ENCODE data around the gene DHRS11. TPM values are rescaled to one million over a fixed set of nuclear protein-coding genes. Genes with fewer than 3 reads are reported as not detected.

Gene DHRS11
- polyA plus RNA-seq, 1 experiment: 8.5 TPM

DNA sequence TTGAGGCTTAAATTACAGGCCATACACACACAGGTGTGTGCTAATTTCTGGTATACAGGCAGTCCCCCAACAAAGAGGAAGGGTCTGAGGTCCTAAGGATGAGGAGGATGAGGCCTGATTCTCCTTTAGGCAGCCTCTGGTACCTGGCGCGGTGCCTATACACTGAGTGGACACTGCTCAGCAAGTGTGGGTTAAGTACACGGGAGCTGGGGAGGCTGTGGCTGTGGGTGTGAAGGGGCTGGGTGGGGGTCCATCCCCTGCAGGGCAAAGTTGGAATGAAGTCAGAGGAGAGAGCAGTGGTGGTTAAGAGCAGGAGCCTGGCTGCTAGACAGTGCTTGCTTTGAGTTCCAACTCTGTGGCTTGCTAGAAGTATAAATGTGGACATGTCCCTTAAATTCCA, 20.6 kb downstream of the DHRS11 start:
- TF ChIP-seq, protein P1, sequence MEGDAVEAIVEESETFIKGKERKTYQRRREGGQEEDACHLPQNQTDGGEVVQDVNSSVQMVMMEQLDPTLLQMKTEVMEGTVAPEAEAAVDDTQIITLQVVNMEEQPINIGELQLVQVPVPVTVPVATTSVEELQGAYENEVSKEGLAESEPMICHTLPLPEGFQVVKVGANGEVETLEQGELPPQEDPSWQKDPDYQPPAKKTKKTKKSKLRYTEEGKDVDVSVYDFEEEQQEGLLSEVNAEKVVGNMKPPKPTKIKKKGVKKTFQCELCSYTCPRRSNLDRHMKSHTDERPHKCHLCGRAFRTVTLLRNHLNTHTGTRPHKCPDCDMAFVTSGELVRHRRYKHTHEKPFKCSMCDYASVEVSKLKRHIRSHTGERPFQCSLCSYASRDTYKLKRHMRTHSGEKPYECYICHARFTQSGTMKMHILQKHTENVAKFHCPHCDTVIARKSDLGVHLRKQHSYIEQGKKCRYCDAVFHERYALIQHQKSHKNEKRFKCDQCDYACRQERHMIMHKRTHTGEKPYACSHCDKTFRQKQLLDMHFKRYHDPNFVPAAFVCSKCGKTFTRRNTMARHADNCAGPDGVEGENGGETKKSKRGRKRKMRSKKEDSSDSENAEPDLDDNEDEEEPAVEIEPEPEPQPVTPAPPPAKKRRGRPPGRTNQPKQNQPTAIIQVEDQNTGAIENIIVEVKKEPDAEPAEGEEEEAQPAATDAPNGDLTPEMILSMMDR (IDR thresholded peaks at IDR 0.05; ENCODE audit: insufficient read depth, low read depth, low read length): no peak
- no peak for DNase-seq (ENCODE audit: low read depth)
- CTCF ChIA-PET: interaction anchor here (1.1 to 2.4 kb wide), 2 partner anchors 10 to 17 kb away, joined by 5 to 17 read pairs; partner anchors contain the start of gene MRM1
- POLR2A ChIA-PET: no interaction called here
- Histone ChIP-seq H3K36me3 (ENCODE audit: control insufficient read depth, insufficient read depth, low read length) (peaks cover 4% of the 10 kb centered on the region), H3K27me3 (ENCODE audit: control insufficient read depth, insufficient read depth, low read length) (no peaks in the 10 kb centered on the region), H3K4me3 (ENCODE audit: low read depth, low read length) (no peak overlapping the region)

DNA sequence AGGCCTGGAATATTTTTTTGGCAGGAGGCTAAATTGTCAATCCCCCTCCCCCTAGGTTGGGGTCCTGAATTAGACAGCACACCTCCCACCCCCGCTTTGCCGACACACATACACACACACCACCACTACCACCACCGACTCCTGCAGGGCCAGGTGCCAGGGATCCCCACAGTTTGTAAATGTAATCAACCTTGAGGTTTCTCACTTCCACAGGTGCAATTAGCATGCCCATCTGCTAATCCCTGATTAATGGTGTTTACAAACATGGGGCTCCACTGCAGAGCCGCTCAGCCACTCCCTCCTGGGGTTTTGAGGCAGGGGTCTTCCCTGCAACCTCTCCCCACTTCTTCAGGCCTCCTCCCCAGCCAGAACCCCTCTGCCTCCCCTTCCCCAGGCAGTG, 21.5 kb downstream of the DHRS11 start:
- ChIA-PET POLR2A (no interaction called here), CTCF (interaction anchor here (2.9 to 7.3 kb wide), 3 partner anchors 10 to 16 kb away, joined by 21 to 48 read pairs (median 37); partner anchors contain the start of gene MRM1)
- Histone ChIP-seq H3K27me3 (ENCODE audit: control insufficient read depth, insufficient read depth, low read length) (no peaks in the 10 kb centered on the region), H3K36me3 (ENCODE audit: control insufficient read depth, insufficient read depth, low read length) (no peaks in the 10 kb centered on the region; the same call in 1 of the 2 replicates), H3K4me3 (ENCODE audit: low read depth, low read length) (no peak overlapping the region)
- DNase-seq (ENCODE audit: low read depth): no peak
- TF ChIP-seq, protein P1 (IDR thresholded peaks at IDR 0.05; ENCODE audit: insufficient read depth, low read depth, low read length): no peak

DNA sequence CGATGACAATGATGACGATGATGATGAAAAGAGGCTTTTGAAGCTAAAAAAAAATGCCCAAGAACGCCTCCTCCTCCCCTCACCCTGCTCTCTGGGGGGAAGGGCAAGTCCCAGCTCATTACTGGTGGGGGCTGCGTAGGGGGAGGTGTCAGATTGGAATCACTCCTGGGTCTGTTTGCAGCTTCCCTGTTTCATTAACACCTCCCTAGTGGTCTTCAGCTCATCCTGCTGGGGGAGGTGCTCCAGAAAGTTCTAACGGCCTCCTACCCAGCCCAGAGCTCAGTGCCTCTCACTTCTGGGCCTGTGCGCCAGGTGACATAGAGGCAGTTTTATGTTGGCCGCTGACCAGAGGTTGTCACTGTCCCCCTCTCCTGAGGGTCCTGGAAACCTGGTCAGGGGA, 22.4 kb downstream of the DHRS11 start:
- Histone ChIP-seq H3K27me3 (ENCODE audit: control insufficient read depth, insufficient read depth, low read length) (no peaks in the 10 kb centered on the region), H3K36me3 (ENCODE audit: control insufficient read depth, insufficient read depth, low read length) (no peaks in the 10 kb centered on the region), H3K4me3 (ENCODE audit: low read depth, low read length) (no peak overlapping the region)
- TF ChIP-seq, protein P1 (IDR thresholded peaks at IDR 0.05; ENCODE audit: insufficient read depth, low read depth, low read length): no peak
- POLR2A ChIA-PET: no interaction called here
- DNase-seq (ENCODE audit: low read depth): no peak
- CTCF ChIA-PET: interaction anchor here (1.3 to 7.3 kb wide), 4 partner anchors 11 to 434 kb away, joined by 3 to 48 read pairs (median 29); partner anchors contain the start of gene MRM1

DNA sequence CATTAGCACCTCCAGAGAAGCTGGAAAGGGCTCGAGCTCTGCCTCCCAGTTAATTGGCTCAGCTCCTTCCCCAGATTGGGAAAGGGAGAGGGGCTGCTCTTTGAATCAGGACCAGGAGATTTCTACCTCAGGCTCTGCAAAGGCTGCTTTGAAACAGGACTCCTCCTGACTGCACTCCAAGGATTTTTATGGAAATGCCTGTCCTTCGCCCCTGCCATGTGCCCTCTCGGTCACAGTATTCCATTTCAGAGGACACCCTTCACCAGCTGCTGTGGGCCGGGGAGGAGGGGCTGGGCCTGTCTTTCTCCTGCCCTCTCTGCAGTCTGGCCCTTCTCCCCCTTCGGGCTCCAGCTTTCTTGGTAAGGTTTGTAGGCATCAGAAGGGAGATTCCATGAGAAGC, 23.3 kb downstream of the DHRS11 start:
- Histone ChIP-seq H3K4me3 (ENCODE audit: low read depth, low read length) (no peak overlapping the region), H3K27me3 (ENCODE audit: control insufficient read depth, insufficient read depth, low read length) (0 out of 2 replicates have a peak, but pooled peaks cover 2% of the 10 kb centered on the region), H3K36me3 (ENCODE audit: control insufficient read depth, insufficient read depth, low read length) (no peaks in the 10 kb centered on the region)
- TF ChIP-seq, protein P1 (IDR thresholded peaks at IDR 0.05; ENCODE audit: insufficient read depth, low read depth, low read length): no peak
- no peak for DNase-seq (ENCODE audit: low read depth)
- POLR2A ChIA-PET: no interaction called here
- CTCF ChIA-PET: interaction anchor here (1.3 to 7.3 kb wide), 4 partner anchors 11 to 433 kb away, joined by 3 to 48 read pairs (median 29); partner anchors contain the start of gene MRM1

DNA sequence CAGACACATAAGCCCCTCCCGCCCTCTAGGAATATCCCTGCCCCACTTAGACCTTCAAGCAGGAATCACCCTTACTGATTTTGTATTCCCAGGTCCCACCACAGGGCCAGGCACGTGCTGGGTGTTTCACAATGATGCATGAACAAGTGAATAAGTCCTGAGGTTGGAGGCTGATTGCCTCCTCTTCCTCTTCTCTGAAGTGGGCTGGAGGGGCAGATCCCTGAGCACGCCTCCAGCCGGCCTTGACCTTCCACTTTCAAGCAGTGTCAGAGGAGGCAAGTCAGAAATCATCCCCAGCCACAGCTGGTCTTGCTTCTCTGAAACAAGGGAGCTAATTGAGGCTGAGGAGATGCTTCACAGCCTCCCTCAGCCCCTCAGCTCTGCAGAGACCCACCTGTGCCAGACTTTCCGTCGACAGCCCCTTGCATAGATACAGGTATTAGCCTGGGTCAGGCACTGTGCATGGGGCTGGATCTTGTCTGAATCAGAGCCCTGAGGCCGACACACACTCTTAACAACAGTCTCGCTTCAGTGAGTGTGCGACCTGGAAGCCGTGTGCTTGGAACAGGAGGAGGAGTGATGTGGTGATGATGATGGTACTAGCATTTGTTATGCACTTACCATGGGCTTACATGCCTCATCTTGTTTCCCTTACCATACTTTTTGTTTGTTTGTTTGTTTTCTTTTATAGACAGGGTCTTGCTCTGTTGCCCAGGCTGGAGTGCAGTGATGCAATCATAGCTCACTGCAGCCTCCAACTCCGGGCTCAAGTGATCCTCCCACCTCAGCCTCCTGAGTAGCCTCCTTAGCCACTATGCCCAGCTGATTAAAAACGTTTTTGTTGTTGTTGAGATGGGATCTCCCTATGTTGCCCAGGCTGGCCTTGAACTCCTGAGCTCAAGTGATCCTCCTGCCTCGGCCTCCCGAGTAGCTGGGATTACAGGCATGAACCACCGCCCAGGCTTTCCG, 24.7 kb downstream of the DHRS11 start:
- Histone ChIP-seq H3K36me3 (ENCODE audit: control insufficient read depth, insufficient read depth, low read length) (no peaks in the 10 kb centered on the region), H3K27me3 (ENCODE audit: control insufficient read depth, insufficient read depth, low read length) (peaks cover 5% of the 10 kb centered on the region; the same call in 1 of the 2 replicates), H3K4me3 (ENCODE audit: low read depth, low read length) (no peak overlapping the region)
- POLR2A ChIA-PET: no interaction called here
- DNase-seq (ENCODE audit: low read depth): no peak
- CTCF ChIA-PET: interaction anchor here (0.6 to 7.3 kb wide), 6 partner anchors 10 to 432 kb away, joined by 3 to 48 read pairs (median 6); partner anchors contain the start of gene MRM1
- TF ChIP-seq, protein P1 (IDR thresholded peaks at IDR 0.05; ENCODE audit: insufficient read depth, low read depth, low read length): no peak

All from BJ (cell line).